Neuronal stem cell (in vitro differentiated cells): ENCODE data around the gene ATG9A.

Source experiments
- DNase-seq: peaks from one replicate; pipeline ENCODE4 v3.0.0-alpha.2; 2013; ENCODE audit warnings: low spot score
- H2AFZ ChIP-seq: one replicate; pipeline ENCODE4 v1.6.1; 2013; ENCODE audit warnings: mild to moderate bottlenecking, low read length, inconsistent platforms
- H2AK5ac ChIP-seq: 2 replicates; pipeline ENCODE4 v1.6.1; 2013; ENCODE audit warnings: low read depth, mild to moderate bottlenecking, inconsistent platforms, low read length, moderate library complexity, mixed read lengths
- H2BK120ac ChIP-seq: 2 replicates; pipeline ENCODE4 v1.6.1; 2013; ENCODE audit warnings: low read depth, mild to moderate bottlenecking, inconsistent platforms, low read length, moderate library complexity, mixed read lengths
- H2BK12ac ChIP-seq: one replicate; pipeline ENCODE4 v1.6.1; 2013; ENCODE audit warnings: low read length, inconsistent platforms
- H2BK15ac ChIP-seq: 2 replicates; pipeline ENCODE4 v1.6.1; 2013; ENCODE audit warnings: mild to moderate bottlenecking, low read length, inconsistent platforms, mixed read lengths
- H2BK5ac ChIP-seq: one replicate; pipeline ENCODE4 v1.6.1; 2013; ENCODE audit warnings: inconsistent platforms, mild to moderate bottlenecking, low read length, moderate library complexity
- H3K14ac ChIP-seq: one replicate; pipeline ENCODE4 v1.6.1; 2013; ENCODE audit warnings: low read length, inconsistent platforms
- H3K18ac ChIP-seq: 2 replicates; pipeline ENCODE4 v1.6.1; 2013; ENCODE audit warnings: low read length, inconsistent platforms
- H3K23ac ChIP-seq: 2 replicates; pipeline ENCODE4 v1.6.1; 2013; ENCODE audit warnings: low read depth, mild to moderate bottlenecking, mixed read lengths, low read length, inconsistent platforms; ENCODE audit not compliant: poor library complexity
- H3K27ac ChIP-seq: replicated peaks from 3 replicates; pipeline ENCODE4 v1.5.1; 2013; ENCODE audit warnings: low read length, inconsistent platforms
- H3K27me3 ChIP-seq, 3 experiments: 2 replicates each; pipeline ENCODE4 v1.6.1; 2013; ENCODE audit warnings: low read length in 3 of 3, mild to moderate bottlenecking in 2 of 3, inconsistent platforms in 1 of 3, low read depth in 1 of 3, mixed read lengths in 1 of 3, moderate library complexity in 1 of 3; ENCODE audit not compliant: control insufficient read depth in 3 of 3, insufficient read depth in 3 of 3
- H3K36me3 ChIP-seq, 2 donors: replicated peaks in 1 of 2; 2 replicates each; pipeline ENCODE4 v1.6.1; 2013; ENCODE audit warnings: low read length in 2 of 2; ENCODE audit not compliant: control insufficient read depth in 2 of 2, insufficient read depth in 2 of 2
- H3K4ac ChIP-seq: 2 replicates; pipeline ENCODE4 v1.6.1; 2013; ENCODE audit warnings: inconsistent platforms, mild to moderate bottlenecking, low read length, moderate library complexity
- H3K4me1 ChIP-seq, 2 donors: 1 replicate in 1 of 2; 2 replicates in 1 of 2; pipeline ENCODE4 v1.6.1; 2013; ENCODE audit warnings: low read length in 2 of 2, low read depth in 1 of 2; ENCODE audit not compliant: control insufficient read depth in 2 of 2, insufficient read depth in 1 of 2
- H3K4me2 ChIP-seq: one replicate; pipeline ENCODE4 v1.6.1; 2013; ENCODE audit warnings: mild to moderate bottlenecking, low read length, inconsistent platforms; ENCODE audit not compliant: insufficient read depth, poor library complexity, severe bottlenecking
- H3K4me3 ChIP-seq, 2 donors: 2 replicates each; pipeline ENCODE4 v1.5.1; 2013; ENCODE audit warnings: low read length in 2 of 2, mild to moderate bottlenecking in 2 of 2, inconsistent platforms in 1 of 2, moderate library complexity in 1 of 2
- H3K79me1 ChIP-seq: one replicate; pipeline ENCODE4 v1.6.1; 2013; ENCODE audit warnings: low read depth, mild to moderate bottlenecking, inconsistent platforms, low read length, moderate library complexity
- H3K9ac ChIP-seq: one replicate; pipeline ENCODE4 v1.6.1; 2013; ENCODE audit warnings: mild to moderate bottlenecking, low read depth, low read length, inconsistent platforms; ENCODE audit not compliant: poor library complexity
- H3K9me3 ChIP-seq, 2 donors: replicated peaks in 1 of 2; 2 replicates each; pipeline versions ENCODE3 to v1.6.1; 2013; ENCODE audit warnings: low read length in 2 of 2, mild to moderate bottlenecking in 2 of 2, inconsistent platforms in 1 of 2, low read depth in 1 of 2, mixed read lengths in 1 of 2, moderate library complexity in 1 of 2; ENCODE audit not compliant: control insufficient read depth in 2 of 2, insufficient read depth in 1 of 2
- H4K8ac ChIP-seq: one replicate; pipeline ENCODE4 v1.6.1; 2013; ENCODE audit warnings: low read depth, mild to moderate bottlenecking, inconsistent platforms, low read length, moderate library complexity
- H4K91ac ChIP-seq: one replicate; pipeline ENCODE4 v1.6.1; 2013; ENCODE audit warnings: low read length, low read depth, mild to moderate bottlenecking, inconsistent platforms; ENCODE audit not compliant: poor library complexity
- WGBS, 2 donors: extraction: QIAGEN DNeasy Blood & Tissue Kit; methylation state at CpG; one replicate each; pipeline ENCODE4 v1.1.7; 2013; ENCODE audit warnings: missing lambda C conversion rate in 2 of 2, mixed read lengths in 1 of 2; ENCODE audit not compliant: insufficient read length in 2 of 2, insufficient replicate concordance in 1 of 2; ENCODE audit errors: extremely low coverage in 2 of 2; 5-methylcytosine and 5-hydroxymethylcytosine counted together

The ATG9A gene

DNA sequence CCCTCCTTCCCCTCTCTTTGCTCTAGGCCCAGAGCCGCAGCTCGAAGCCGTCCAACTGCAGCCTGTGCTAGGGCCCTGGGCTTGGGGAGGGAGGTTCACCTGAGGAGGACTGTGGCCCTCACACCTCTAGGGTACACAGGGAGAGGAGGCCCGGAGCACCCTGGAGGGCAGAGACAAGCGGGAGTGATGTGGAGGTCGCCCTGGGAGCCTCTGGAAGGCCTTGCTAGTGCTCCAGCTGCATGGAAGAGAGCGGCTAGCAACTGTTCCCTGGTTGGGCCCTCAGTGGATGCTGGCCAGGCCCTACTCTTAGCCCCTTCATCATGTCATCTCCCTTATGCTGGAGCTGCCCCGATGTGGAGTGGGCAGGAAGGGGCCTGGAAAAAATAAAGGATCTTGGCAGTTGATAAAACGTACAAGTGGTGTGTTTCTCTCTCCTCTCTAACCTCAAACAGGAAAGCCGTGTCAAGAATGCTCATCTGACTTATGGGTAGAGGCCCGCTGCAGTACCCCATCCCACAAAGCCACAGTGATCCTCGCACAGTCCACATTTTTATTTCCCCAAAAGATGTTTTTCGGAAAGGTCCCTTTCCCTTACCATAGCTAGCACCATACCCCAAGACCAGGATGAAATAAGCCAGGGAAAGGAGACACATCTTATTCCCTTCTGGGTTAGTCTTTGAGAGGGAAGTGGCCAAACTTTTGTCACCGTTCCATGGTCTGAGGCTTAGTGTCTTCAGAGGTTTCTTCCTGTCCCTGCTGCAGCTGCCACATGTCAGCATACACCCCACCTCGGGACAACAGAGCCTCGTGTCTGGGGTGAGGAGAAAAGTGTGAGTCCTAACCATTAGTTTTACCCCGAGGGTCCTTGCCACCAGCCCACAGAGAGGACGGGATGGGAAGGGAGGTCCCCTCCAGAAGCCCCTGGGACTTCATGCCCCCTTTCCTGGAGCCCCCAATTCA lies 19.9 kb downstream of the ATG9A start:
- H3K27ac ChIP-seq: no peak overlapping the region
- no peaks in the 10 kb centered on the region for H3K79me1 ChIP-seq
- H3K36me3 ChIP-seq: peaks cover 47 to 62% of the 10 kb centered on the region in 2 donors
- H3K4me1 ChIP-seq: peaks cover 7 to 8% of the 10 kb centered on the region in 2 donors
- no peak overlapping the region for H4K91ac ChIP-seq
- no peak overlapping the region for H3K4ac ChIP-seq
- DNase-seq: no peak
- peak overlapping the region; percentile 24 for H3K9ac ChIP-seq
- no peak overlapping the region for H2BK5ac ChIP-seq
- H4K8ac ChIP-seq: no peak overlapping the region
- H3K4me2 ChIP-seq: no peak overlapping the region
- no peak overlapping the region for H2BK12ac ChIP-seq
- WGBS, 2 donors: no CpG with 5 or more reads among the region's 18 CpGs
- no peak overlapping the region for H2BK120ac ChIP-seq
- H3K9me3 ChIP-seq: peaks cover 0 to 2% of the 10 kb centered on the region in 2 donors
- H3K14ac ChIP-seq: no peak overlapping the region
- no peak overlapping the region for H2AFZ ChIP-seq
- H3K18ac ChIP-seq: no peak overlapping the region
- H2BK15ac ChIP-seq: no peak overlapping the region
- no peaks in the 10 kb centered on the region for H3K27me3 ChIP-seq
- H3K23ac ChIP-seq: no peak overlapping the region
- H3K4me3 ChIP-seq: no peak overlapping the region
- H2AK5ac ChIP-seq: no peak overlapping the region

DNA sequence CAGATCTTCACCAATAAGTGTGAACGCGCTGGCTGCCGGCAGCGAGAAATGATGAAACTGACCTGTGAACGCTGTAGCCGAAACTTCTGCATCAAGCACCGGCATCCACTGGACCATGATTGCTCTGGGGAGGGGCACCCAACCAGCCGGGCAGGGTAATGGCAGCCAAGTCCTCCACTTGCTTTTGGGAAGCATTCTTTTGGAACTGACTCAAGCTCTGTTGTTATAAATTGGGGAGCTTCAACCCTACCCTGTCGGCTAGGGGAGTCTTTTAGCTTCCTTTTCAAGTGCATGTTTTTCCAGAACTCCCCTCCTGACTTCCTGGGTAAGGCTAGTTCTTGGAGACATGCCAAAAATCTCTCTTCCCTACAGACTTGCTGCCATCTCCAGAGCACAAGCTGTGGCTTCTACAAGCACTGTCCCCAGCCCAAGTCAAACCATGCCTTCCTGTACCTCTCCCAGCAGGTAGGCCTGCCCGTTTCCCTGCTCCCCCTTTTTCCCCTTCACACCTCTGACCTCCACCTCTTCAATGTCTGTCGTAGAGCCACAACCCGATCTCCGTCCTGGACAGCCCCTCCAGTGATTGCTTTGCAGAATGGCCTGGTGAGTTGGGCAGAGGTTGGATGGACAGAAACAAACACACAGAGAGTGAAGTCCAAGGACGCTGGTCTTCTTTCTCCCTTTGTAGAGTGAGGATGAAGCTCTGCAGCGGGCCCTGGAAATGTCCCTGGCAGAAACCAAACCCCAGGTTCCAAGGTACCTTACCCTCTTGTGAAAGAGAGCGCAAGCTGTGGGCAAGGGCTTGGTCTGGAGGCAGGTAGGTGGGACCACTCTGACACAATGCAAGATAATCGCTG lies 21.3 kb downstream of the ATG9A start:
- no peak overlapping the region for H4K8ac ChIP-seq
- no peak overlapping the region for H2BK15ac ChIP-seq
- no CpG with 5 or more reads among the region's 17 CpGs for WGBS, 2 donors
- no peak for DNase-seq
- H3K79me1 ChIP-seq: no peaks in the 10 kb centered on the region
- no peak overlapping the region for H3K18ac ChIP-seq
- no peak overlapping the region for H2BK120ac ChIP-seq
- no peak overlapping the region for H3K23ac ChIP-seq
- H3K27me3 ChIP-seq: no peaks in the 10 kb centered on the region
- no peak overlapping the region for H2AFZ ChIP-seq
- no peak overlapping the region for H3K4ac ChIP-seq
- no peak overlapping the region for H3K4me3 ChIP-seq
- no peak overlapping the region for H2BK12ac ChIP-seq
- no peak overlapping the region for H2AK5ac ChIP-seq
- H3K4me1 ChIP-seq: peaks cover 7 to 8% of the 10 kb centered on the region in 2 donors
- H3K36me3 ChIP-seq: peaks cover 35 to 48% of the 10 kb centered on the region in 2 donors
- no peak overlapping the region for H2BK5ac ChIP-seq
- H3K4me2 ChIP-seq: no peak overlapping the region
- H3K9ac ChIP-seq: no peak overlapping the region
- no peak overlapping the region for H4K91ac ChIP-seq
- no peak overlapping the region for H3K27ac ChIP-seq
- H3K9me3 ChIP-seq: peaks cover 0 to 2% of the 10 kb centered on the region in 2 donors
- H3K14ac ChIP-seq: no peak overlapping the region

DNA sequence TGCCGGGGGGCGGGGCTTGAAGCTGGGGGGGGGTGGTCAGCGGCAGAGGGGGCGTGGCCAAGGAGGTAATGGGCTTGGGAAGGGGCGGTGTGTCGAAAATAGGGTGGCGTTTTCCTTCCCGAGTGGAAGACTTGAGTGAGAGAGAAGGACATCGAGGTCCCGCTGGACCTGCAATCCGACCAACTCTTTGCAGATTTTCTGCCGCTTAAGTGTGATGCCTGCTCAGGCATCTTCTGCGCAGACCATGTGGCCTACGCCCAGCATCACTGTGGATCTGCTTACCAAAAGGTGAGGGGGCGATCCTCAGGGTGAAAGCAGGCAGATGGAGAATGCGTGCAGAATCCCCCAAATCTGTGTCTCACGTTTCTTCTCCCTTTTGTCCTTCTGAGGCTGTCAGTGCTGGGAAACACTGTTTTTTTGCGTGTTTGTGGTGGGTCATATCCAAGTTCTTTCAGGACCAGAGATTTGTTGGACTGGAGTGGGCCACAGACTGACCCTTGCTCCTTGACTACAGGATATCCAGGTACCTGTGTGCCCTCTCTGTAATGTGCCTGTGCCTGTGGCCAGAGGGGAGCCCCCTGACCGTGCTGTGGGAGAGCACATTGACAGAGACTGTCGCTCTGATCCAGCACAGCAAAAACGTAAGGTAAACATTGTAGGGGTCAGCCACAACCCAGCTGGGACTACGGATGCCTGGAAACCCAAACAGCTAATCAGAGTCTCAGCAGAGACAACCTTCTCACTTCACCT lies 22.1 kb downstream of the ATG9A start:
- Histone ChIP-seq H4K91ac (no peak overlapping the region), H3K4me2 (peak overlapping the region; percentile 51), H2BK5ac (no peak overlapping the region), H3K14ac (no peak overlapping the region), H3K18ac (peak overlapping the region; percentile 33), H3K4me1 (peaks cover 7 to 8% of the 10 kb centered on the region in 2 donors), H3K4me3 (peak overlapping the region; percentile 54 to 82), H3K36me3 (peaks cover 30 to 41% of the 10 kb centered on the region in 2 donors), H3K4ac (no peak overlapping the region), H4K8ac (no peak overlapping the region), H2BK12ac (no peak overlapping the region), H3K9me3 (peaks cover 0 to 2% of the 10 kb centered on the region in 2 donors), H3K27ac (peak overlapping the region; percentile 93), H2BK15ac (no peak overlapping the region), H2BK120ac (no peak overlapping the region), H3K79me1 (no peaks in the 10 kb centered on the region), H2AK5ac (no peak overlapping the region), H3K27me3 (no peaks in the 10 kb centered on the region), H3K9ac (peak overlapping the region; percentile 45), H3K23ac (no peak overlapping the region), H2AFZ (peak overlapping the region; percentile 96)
- no peak for DNase-seq
- no CpG with 5 or more reads among the region's 22 CpGs for WGBS, 2 donors
